HepG2 (cell line): ENCODE data around the gene RNU7-1. TPM values are rescaled to one million over a fixed set of nuclear protein-coding genes. Genes with fewer than 3 reads are reported as not detected.

Experiments used
- AKNA ChIP-seq: sonication (generic); formaldehyde crosslinking; IDR thresholded peaks from 2 replicates; pipeline ENCODE4 v1.4.0; 2020; ENCODE audit warnings: missing genetic modification reagents, borderline replicate concordance
- FOXJ3 ChIP-seq: sonication (generic); formaldehyde crosslinking; IDR thresholded peaks from 2 replicates; pipeline ENCODE4 v1.4.0; 2020; ENCODE audit warnings: missing genetic modification reagents, mild to moderate bottlenecking, borderline replicate concordance
- GLI4 ChIP-seq: sonication (generic); formaldehyde crosslinking; IDR thresholded peaks from 2 replicates; pipeline ENCODE4 v1.5.1; 2020; ENCODE audit warnings: missing genetic modification reagents, mild to moderate bottlenecking, moderate library complexity, borderline replicate concordance
- GLMP ChIP-seq: sonication (generic); formaldehyde crosslinking; IDR thresholded peaks from 2 replicates; pipeline ENCODE4 v1.9.0; 2021; ENCODE audit warnings: missing genetic modification reagents, mild to moderate bottlenecking, borderline replicate concordance
- GPN1 ChIP-seq: sonication (generic); formaldehyde crosslinking; IDR thresholded peaks from 2 replicates; pipeline ENCODE4 v1.5.1; 2020; ENCODE audit warnings: missing genetic modification reagents, borderline replicate concordance
- KLF13 ChIP-seq: sonication (generic); formaldehyde crosslinking; IDR thresholded peaks from 2 replicates; pipeline ENCODE4 v1.4.0; 2020; ENCODE audit warnings: mild to moderate bottlenecking, missing genetic modification reagents
- NPAS2 ChIP-seq: sonication (generic); formaldehyde crosslinking; IDR thresholded peaks from 2 replicates; pipeline ENCODE4 v1.8.0; 2022; ENCODE audit warnings: mild to moderate bottlenecking, missing genetic modification reagents, borderline replicate concordance
- PHF5A ChIP-seq: IDR thresholded peaks from one replicate; pipeline ENCODE4 v1.6.1; 2018; ENCODE audit warnings: low read depth, missing genetic modification reagents; ENCODE audit not compliant: unreplicated experiment
- PRDM15 ChIP-seq: sonication (generic); formaldehyde crosslinking; IDR thresholded peaks from 2 replicates; pipeline ENCODE4 v1.4.0; 2020; ENCODE audit warnings: missing genetic modification reagents
- REXO4 ChIP-seq: sonication (generic); formaldehyde crosslinking; IDR thresholded peaks from 2 replicates; pipeline ENCODE4 v1.8.0; 2022; ENCODE audit warnings: missing genetic modification reagents, mild to moderate bottlenecking, borderline replicate concordance
- RFXANK ChIP-seq: IDR thresholded peaks from 2 replicates; pipeline ENCODE4 v1.6.1; 2016
- SAP130 ChIP-seq: IDR thresholded peaks from 2 replicates; pipeline ENCODE4 v1.6.1; 2016; ENCODE audit warnings: low read depth
- SYNCRIP ChIP-seq: fragments of 200-400 bp; formaldehyde crosslinking; IDR thresholded peaks from 2 replicates; pipeline ENCODE4 v1.6.1; 2018; ENCODE audit warnings: mild to moderate bottlenecking, low read depth, low read length; ENCODE audit not compliant: insufficient read depth
- TSC22D2 ChIP-seq: sonication (generic); formaldehyde crosslinking; IDR thresholded peaks from 2 replicates; pipeline ENCODE4 v1.5.1; 2020; ENCODE audit warnings: missing genetic modification reagents, mild to moderate bottlenecking, borderline replicate concordance
- ZBTB33 ChIP-seq: sonication (generic); formaldehyde crosslinking; IDR thresholded peaks from 2 replicates; pipeline ENCODE4 v1.4.0; 2020; ENCODE audit warnings: missing genetic modification reagents
- ZNF7 ChIP-seq: IDR thresholded peaks from 2 replicates; pipeline ENCODE4 v1.6.1; 2016; ENCODE audit warnings: missing biosample characterization, missing genetic modification reagents
- polyA plus RNA-seq, 8 experiments: library from polyadenylated mRNA; depleted of rRNA in 3 of 8; stranded (reverse) in 7 of 8; unstranded in 1 of 8; fragments of >200 nt; fragmentation: Illumina TruSeq in 4 of 8; extraction: Trizol in 4 of 8; gene quantifications; 2 replicates each; pipeline versions ENCODE4 v1.2.1 to v1.2.3, GENCODE V29; 2011 to 2016; ENCODE audit warnings: low read depth in 4 of 8, missing spikeins in 1 of 8, mixed read lengths in 1 of 8; ENCODE audit not compliant: insufficient read depth in 1 of 8
- total RNA-seq, 5 experiments: library from RNA; depleted of rRNA; stranded (reverse); fragments of >200 nt; fragmentation: Illumina TruSeq; extraction: Trizol; gene quantifications; 2 replicates each; pipeline ENCODE4 v1.2.3, GENCODE V29; 2016; ENCODE audit warnings: low read depth in 1 of 5

Gene RNU7-1
- total and polyA plus RNA-seq, 2 of the 13 experiments (the other 11 are each of a cell fraction or from before 2014, with no cell fraction given) = not detected

- TF ChIP-seq GLI4 (CRISPR knock-in tag) (peak; percentile 77; the same call in 1 of the 2 replicates), AKNA (CRISPR knock-in tag) (no peak), ZBTB33 (peak; percentile 77), PRDM15 (CRISPR knock-in tag) (0 out of 2 replicates have a peak, but pooled peaks have one; percentile 10), ZNF7 (CRISPR knock-in tag) (peak; percentile 21; the same call in 1 of the 2 replicates), PHF5A (peak; percentile 97), TSC22D2 (CRISPR knock-in tag) (peak; percentile 39; the same call in 1 of the 2 replicates), KLF13 (CRISPR knock-in tag) (peak; percentile 24; the same call in 1 of the 2 replicates), SYNCRIP (no peak), NPAS2 (CRISPR knock-in tag) (no peak), GLMP (CRISPR knock-in tag) (no peak), REXO4 (CRISPR knock-in tag) (no peak), SAP130 (peak; percentile 94), GPN1 (CRISPR knock-in tag) (no peak), FOXJ3 (CRISPR knock-in tag) (peak; percentile 46; the same call in 1 of the 2 replicates), RFXANK (CRISPR knock-in tag) (peak; percentile 88)
Measured at GRCh38 chr12:6937481-6938352, 5.9 kb upstream of the RNU7-1 start (continued).
